ENCODE data around the gene TAGLN2.
"Not testable (repeated sequence)": the region's sequence is repeated elsewhere in the genome, so short reads cannot be mapped to it uniquely, and the experiment has no call there.

TAGLN2 gene

GRCh38 chr1:159902541-159902940 is 22.8 kb downstream of the TAGLN2 start:
- no peak for DNase-seq (ENCODE audit: low spot score)
- in situ Hi-C loops (cut with MboI; ENCODE audit: low sequenced_read_pairs, unreplicated experiment): no loop called here
- TF ChIP-seq CTCF (IDR thresholded peaks at IDR 0.05; ENCODE audit: borderline replicate concordance, control extremely low read depth, extremely low read depth, insufficient read depth, missing control alignments): no peak

GRCh38 chr1:159900755-159901360 is 24.4 kb downstream of the TAGLN2 start:
- in situ Hi-C loops (cut with MboI; ENCODE audit: low sequenced_read_pairs, unreplicated experiment): no loop called here
- TF ChIP-seq CTCF (IDR thresholded peaks at IDR 0.05; ENCODE audit: borderline replicate concordance, control extremely low read depth, extremely low read depth, insufficient read depth, missing control alignments): no peak
- DNase-seq (ENCODE audit: low spot score): no peak

GRCh38 chr1:159900086-159900680 is 25.1 kb downstream of the TAGLN2 start, which contains the start of gene CFAP45:
TSS of gene CFAP45 (minus strand) at chr1:159900165. CDS start at chr1:159900098, 67 bp downstream.
- in situ Hi-C loops (cut with MboI; ENCODE audit: low sequenced_read_pairs, unreplicated experiment): no loop called here
- no peak for TF ChIP-seq CTCF (IDR thresholded peaks at IDR 0.05; ENCODE audit: borderline replicate concordance, control extremely low read depth, extremely low read depth, insufficient read depth, missing control alignments)
- DNase-seq (ENCODE audit: low spot score): peak; percentile 83

- DNase-seq (ENCODE audit: low spot score); in situ Hi-C loops (cut with MboI; ENCODE audit: low sequenced_read_pairs, unreplicated experiment): not testable (repeated sequence)
These were observed 25.7 kb downstream of the TAGLN2 start for GRCh38 chr1:159899634-159900033.

GRCh38 chr1:159898527-159898926 is 26.8 kb downstream of the TAGLN2 start:
- DNase-seq (ENCODE audit: low spot score): no peak
- in situ Hi-C loops (cut with MboI; ENCODE audit: low sequenced_read_pairs, unreplicated experiment): no loop called here
- TF ChIP-seq CTCF (IDR thresholded peaks at IDR 0.05; ENCODE audit: borderline replicate concordance, control extremely low read depth, extremely low read depth, insufficient read depth, missing control alignments): no peak

- no peak for TF ChIP-seq CTCF (IDR thresholded peaks at IDR 0.05; ENCODE audit: borderline replicate concordance, control extremely low read depth, extremely low read depth, insufficient read depth, missing control alignments)
- DNase-seq (ENCODE audit: low spot score): no peak
- in situ Hi-C loops (cut with MboI; ENCODE audit: low sequenced_read_pairs, unreplicated experiment): no loop called here
These were observed 27.3 kb downstream of the TAGLN2 start for GRCh38 chr1:159897962-159898361.

- no peak for DNase-seq (ENCODE audit: low spot score)
- TF ChIP-seq CTCF (IDR thresholded peaks at IDR 0.05; ENCODE audit: borderline replicate concordance, control extremely low read depth, extremely low read depth, insufficient read depth, missing control alignments): no peak
- in situ Hi-C loops (cut with MboI; ENCODE audit: low sequenced_read_pairs, unreplicated experiment): no loop called here
These were observed 28.8 kb downstream of the TAGLN2 start for GRCh38 chr1:159896546-159896930.
